HG02973 (cell line): ENCODE measurements around the gene KCNC2.

ENCODE experiments used
- ATAC-seq: cut with Tn5 transposase; IDR thresholded peaks from one replicate; pipeline ENCODE4 v1.9.1; 2021; ENCODE audit warnings: moderate library complexity; ENCODE audit not compliant: unreplicated experiment

KCNC2 gene

GRCh38 chr12:75065482-75065881 lies 144.2 kb downstream of the KCNC2 start:
- no peak for ATAC-seq

DNA sequence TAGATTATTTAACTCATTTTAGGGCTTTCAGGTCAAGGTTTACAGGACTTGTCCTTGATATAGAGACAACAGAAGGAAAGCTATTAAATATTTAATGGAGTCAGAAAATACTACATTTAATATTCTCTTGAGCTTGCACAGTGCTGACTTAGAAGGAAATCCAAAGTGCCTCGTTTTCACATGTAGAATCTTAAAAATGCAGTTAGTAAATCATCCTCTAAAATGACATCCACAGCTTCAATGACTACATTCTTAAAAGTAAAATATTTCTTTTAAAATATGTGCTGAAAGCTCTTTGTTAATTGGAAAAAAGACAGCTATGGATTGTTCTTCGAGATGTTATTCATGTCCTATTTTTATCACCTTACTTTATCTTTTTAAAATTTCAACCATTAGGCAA lies 146.9 kb downstream of the KCNC2 start:
- no peak for ATAC-seq

GRCh38 chr12:75058228-75058627 lies 151.4 kb downstream of the KCNC2 start:
- no peak for ATAC-seq

DNA sequence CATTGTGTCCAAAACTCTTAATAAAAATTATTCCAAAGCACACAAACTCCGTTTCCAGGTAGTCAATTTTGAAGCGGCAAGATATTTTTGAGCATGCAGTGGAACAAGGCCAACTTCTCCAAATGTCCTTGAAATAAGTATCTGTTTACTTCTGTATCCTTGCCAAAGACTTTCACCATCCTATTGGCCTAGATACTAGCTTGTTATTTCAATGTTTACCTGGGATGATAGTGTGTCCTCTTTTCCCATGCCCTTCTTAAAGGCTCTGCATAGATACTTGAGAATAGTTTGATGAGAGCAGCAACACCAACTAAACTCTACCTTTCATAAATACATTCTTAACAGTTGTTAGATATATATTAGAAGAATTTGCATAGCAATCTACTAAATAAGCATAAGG lies 160.9 kb downstream of the KCNC2 start:
- no peak for ATAC-seq

GRCh38 chr12:75047885-75048525 lies 161.6 kb downstream of the KCNC2 start:
- ATAC-seq, result no peak

DNA sequence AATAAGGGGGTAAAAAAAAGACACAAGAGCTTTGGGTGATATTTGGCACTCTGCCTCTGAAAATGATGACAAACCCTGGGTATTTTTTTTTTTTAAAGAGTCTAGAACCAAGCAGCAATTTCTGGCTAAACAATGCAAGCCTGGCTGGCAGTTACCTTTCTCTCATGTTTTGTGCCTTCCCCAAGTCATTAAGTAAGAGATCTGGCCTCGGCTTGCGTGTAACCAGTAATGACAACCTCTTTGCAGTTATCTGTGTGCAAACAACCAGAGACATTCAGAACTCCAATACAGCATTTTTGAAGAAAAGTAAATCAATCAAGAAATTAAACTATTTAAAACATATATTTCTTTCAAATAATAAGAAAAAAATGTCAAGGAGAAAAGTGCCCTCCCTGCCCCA lies 167.5 kb downstream of the KCNC2 start:
- no peak for ATAC-seq

- no peak for ATAC-seq
Measured at GRCh38 chr12:75041472-75041871, 168.2 kb downstream of the KCNC2 start.

GRCh38 chr12:75020068-75020557 lies 189.5 kb downstream of the KCNC2 start:
- ATAC-seq, result no peak

- ATAC-seq, result no peak
Measured at GRCh38 chr12:75011120-75011519, 198.5 kb downstream of the KCNC2 start.

DNA sequence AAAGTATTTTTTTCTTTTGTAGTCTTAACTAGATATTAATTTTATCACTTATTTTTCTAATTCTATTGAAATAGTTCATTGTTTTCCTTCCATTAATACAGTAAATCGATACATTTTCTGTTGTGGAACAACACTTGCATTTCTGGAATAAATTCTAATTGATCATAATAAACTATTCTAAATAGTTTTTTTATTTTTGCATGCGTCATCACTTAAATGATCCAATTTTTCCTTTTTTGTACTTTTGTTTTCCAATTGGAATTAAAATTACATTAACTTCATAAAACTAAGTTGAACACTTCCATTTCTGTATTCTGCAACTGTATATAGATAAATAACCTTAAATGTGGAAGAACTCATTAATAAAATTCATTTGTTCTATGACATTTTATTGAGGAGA lies 202.5 kb downstream of the KCNC2 start:
- no peak for ATAC-seq

- no peak for ATAC-seq
Measured at GRCh38 chr12:75000120-75000519, 209.5 kb downstream of the KCNC2 start.

- no peak for ATAC-seq
Measured at GRCh38 chr12:74999474-74999873, 210.2 kb downstream of the KCNC2 start.
